Brain microvascular endothelial cell (primary cell): ENCODE data around the gene ZFPM1.

Experiments
- DNase-seq: peaks from one replicate; pipeline ENCODE4 v3.0.0-alpha.2; 2020
- H3K27ac ChIP-seq: fragments of 250-450 bp; sonication (Bioruptor Pico); 2 replicates; pipeline ENCODE4 v1.5.1; 2020; ENCODE audit warnings: mild to moderate bottlenecking, moderate library complexity
- H3K27me3 ChIP-seq: fragments of 250-450 bp; sonication (Bioruptor Pico); replicated peaks from 2 replicates; pipeline ENCODE4 v1.5.1; 2020; ENCODE audit warnings: mild to moderate bottlenecking
- H3K36me3 ChIP-seq: fragments of 250-450 bp; sonication (Bioruptor Pico); replicated peaks from 2 replicates; pipeline ENCODE4 v1.5.1; 2020; ENCODE audit warnings: mild to moderate bottlenecking
- H3K4me3 ChIP-seq: 2 replicates; pipeline ENCODE4 v1.5.1; 2011; ENCODE audit warnings: low read depth, mild to moderate bottlenecking, control low read depth, low read length, moderate library complexity
- CTCF ChIP-seq: IDR thresholded peaks from 2 replicates; pipeline ENCODE4 v1.5.1; 2011; ENCODE audit warnings: low read depth, mild to moderate bottlenecking, moderate library complexity, low read length, control low read depth, inconsistent platforms; ENCODE audit errors: missing control alignments
- in situ Hi-C: cut with HindIII; loops from 2 replicates; pipeline ENCODE4 v1.10.0; 2017; ENCODE audit warnings: low sequenced_read_pairs, low pct_ligation_motif_present

The ZFPM1 gene

DNA sequence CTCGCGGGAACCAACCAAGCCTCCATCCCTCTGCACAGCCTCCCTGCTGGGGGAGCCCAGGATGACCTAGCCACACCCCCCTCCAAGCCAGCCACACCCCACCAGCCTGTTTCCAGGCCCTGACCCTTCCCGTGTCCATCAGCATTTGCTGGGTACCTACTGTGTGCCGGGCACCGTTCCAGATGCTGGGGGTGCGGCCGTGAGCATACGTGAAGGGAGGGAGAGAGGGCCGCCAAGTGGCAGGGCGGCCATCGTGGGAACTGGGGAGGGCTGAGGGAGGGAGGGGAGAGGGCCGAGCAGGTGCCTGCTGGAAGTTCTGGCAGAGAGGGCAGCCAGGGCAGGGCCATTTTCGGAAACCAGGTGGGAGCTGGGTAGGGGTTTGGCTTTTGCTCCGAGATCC, 23.1 kb downstream of the ZFPM1 start:
- DNase-seq: no peak
- Histone ChIP-seq H3K36me3 (no peaks in the 10 kb centered on the region), H3K27ac (no peak overlapping the region), H3K27me3 (no peaks in the 10 kb centered on the region), H3K4me3 (no peak overlapping the region)
- no peak for TF ChIP-seq CTCF
- in situ Hi-C loops: no loop called here

DNA sequence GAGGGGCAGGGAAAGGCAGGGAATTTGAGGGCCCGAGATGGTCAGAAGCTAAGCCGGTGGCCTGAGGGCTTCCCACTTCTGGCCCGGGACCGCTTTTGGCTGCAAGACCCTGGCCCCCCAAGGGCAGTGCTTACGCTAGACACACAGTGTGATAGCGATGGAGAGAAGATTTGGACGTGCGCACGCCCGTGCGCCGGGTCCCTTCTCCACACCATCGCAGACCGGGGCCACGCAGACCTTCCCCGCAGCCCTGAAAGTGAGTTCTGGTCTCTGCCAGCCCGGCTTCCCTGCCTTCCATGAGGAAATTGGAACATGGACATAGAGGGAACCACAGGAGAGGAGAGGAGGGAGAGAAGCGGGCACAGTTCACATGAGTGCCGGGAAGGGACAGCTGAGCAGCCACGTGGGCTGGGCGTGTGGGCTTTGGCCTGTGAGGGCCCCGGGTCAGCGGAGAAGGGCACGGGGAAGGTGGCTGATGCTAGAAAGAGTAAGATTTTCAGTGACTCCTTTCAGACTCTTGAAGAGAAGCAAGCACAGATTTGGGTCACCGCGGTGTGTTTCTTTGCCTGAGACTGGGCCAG, 23.8 kb downstream of the ZFPM1 start:
- Histone ChIP-seq H3K27me3 (no peaks in the 10 kb centered on the region), H3K36me3 (no peaks in the 10 kb centered on the region), H3K4me3 (no peak overlapping the region), H3K27ac (no peak overlapping the region)
- no peak for DNase-seq
- no peak for TF ChIP-seq CTCF
- in situ Hi-C loops: no loop called here

DNA sequence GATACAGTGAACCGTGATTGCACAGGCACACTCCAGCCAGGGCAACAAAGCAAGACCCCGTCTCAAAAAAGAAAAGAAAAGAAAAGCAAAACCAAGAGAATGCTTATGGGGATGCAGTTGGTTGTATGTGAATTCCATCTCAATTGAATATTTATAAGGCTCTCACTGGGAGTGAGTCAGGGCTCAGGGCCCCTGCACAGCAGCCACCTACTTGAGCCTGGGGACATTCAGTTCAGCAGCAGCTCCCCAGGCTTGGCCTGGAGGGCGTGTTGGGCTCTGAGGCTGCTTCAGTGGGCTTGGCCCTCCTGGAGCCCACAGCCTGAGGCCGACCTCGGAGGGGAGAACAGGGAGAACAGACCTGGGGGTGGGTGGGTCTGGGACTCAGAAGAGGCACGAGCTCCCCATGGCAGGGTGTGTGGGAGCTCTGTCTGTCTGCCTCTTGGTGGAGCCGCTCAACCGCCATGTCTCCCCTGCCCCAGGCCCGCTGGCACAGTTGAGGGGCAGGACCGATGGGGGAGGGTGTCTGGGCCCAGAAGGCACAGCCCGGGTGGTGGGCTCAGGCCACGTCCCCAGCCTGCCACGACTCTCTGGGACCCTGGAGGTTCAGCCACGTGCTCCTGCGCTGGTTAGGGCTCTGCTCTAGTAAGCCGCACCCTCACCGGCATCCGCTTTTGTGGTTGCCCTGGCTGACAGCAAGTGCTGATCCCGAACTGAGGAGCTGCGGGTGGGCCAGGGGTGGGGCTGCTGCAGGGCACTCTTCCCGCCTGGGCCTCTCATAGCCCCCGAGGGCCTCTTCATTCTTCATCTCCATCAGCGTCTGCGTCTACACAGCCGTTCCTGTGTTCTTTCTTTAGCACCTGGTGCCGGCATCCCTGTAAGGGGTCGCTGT, 24.8 kb downstream of the ZFPM1 start:
- in situ Hi-C loops: no loop called here
- DNase-seq: no peak
- H3K27ac ChIP-seq: no peak overlapping the region

DNA sequence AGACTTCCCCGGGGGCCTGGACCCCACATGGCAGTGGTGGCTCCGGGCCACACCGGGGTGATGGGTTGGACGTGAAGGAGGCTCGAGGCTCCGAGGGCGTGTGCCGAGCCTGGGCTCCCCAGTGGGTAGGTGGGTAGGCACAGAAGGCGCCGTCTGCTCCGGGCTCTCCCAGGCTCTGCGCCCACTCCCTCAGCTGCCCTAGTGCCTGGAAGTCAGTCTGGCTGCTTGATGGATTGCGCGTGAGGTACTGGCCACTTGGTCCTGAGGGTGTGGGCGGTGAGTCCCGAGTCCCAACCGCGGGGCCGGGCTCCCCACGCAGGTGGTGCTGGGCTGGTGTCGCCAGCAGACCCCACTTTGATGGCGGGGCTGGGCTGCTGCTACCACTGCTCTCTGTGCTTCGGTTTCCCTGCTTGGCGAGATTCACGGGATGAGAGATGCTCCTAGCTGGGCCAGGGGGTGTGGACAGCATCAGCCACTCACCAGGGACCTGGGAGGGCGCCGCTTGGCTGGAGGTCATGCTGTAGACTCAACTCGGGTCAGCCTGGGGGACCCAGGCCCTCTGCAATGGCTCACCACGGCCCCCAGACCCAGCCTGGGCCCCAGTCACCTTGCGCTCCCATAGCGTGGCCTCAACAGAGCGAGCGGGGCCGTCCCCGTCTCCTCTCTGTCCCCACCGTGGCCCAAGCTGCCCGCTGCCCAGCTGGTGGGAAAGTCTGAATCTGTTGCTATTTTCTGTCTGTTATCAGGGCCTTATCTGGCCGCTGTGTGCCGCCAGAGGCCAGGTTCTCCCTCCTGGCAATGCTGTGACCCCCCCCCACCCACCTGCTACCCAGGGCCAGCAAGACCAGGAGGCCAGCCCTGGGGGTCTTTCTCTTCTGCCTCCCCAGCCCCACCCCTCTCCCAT, 26.1 kb downstream of the ZFPM1 start:
- H3K27ac ChIP-seq: no peak overlapping the region
- no peak for TF ChIP-seq CTCF
- H3K36me3 ChIP-seq: no peaks in the 10 kb centered on the region
- in situ Hi-C loops: no loop called here
- no peak overlapping the region for H3K4me3 ChIP-seq
- no peaks in the 10 kb centered on the region for H3K27me3 ChIP-seq
- DNase-seq: no peak

More for the DNA sequence above, 24.8 kb downstream of the ZFPM1 start:
- no peak overlapping the region for H3K4me3 ChIP-seq
- H3K27me3 ChIP-seq: no peaks in the 10 kb centered on the region
- H3K36me3 ChIP-seq: no peaks in the 10 kb centered on the region
- TF ChIP-seq CTCF: no peak

DNA sequence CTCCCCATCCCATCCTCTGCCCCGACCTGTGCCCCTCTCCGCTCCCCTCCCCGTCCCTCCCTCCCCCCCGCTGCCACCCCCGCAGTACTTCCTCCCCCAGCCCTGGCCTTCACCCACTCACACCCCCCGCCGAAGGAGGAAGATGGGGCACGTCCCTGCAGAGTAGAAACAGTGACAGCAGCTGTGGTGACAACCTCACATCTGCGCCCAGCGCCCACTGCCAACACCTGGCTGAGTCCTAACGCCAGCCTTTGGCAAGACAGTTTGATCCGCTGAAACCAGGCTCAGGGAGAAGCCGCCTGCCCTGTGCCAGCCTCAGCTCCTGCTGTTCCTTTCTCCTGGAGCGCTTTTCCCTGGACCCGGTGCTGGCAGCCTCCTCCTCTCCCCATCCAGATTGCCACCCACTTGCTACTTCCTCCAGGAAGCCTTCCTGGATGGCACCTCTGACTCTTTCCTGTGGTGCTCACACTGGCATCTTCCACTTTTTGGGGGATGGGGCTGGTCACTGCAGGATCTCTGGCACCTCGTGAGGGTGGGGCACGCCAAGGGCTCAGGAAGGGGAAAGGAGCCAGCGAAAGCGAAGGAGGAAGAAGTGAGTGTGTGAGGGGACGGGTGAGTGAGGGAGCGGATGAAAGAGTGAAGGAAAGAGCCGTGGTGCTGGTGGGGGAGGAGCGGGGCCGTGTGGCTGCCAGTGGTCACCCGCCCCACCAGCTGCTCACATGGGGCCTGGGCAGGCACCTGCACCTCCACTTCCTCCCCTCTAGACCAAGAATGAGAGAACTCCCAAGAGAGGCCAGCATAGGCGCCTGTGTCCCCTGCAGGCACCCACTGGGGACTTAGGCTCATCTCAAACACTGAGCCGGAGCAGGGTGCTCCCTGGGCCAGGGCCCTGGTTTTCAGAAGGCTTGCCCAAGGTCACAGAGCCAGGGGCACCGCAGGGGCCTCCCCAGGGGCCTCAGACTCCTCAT, 27.0 kb downstream of the ZFPM1 start:
- Histone ChIP-seq H3K4me3 (no peak overlapping the region), H3K27me3 (no peaks in the 10 kb centered on the region), H3K27ac (no peak overlapping the region), H3K36me3 (no peaks in the 10 kb centered on the region)
- no peak for TF ChIP-seq CTCF
- in situ Hi-C loops: no loop called here
- DNase-seq: no peak
